Adrenal gland (tissue), 12 donors: ENCODE data around the gene TEX36. TPM values are rescaled to one million over a fixed set of nuclear protein-coding genes. Genes with fewer than 3 reads are reported as not detected.
"Not testable (repeated sequence)": the region's sequence is repeated elsewhere in the genome, so short reads cannot be mapped to it uniquely, and the experiment has no call there.

Experiments
- DNase-seq, 7 donors: peaks; one replicate each; pipeline ENCODE4 v3.0.0-alpha.2; 2019 to 2020
- H3K27ac ChIP-seq, 5 donors: fragments of 200-600 bp; sonication (generic) in 4 of 5; 1 replicate in 3 of 5; 2 replicates in 2 of 5; pipeline versions ENCODE4 v1.5.1 to v1.8.0; 2016 to 2020; ENCODE audit warnings: mild to moderate bottlenecking in 1 of 5
- H3K27me3 ChIP-seq: fragments of 200-600 bp; 2 replicates; pipeline ENCODE4 v1.8.0; 2021
- H3K36me3 ChIP-seq, 2 donors: fragments of 200-600 bp; replicated peaks in 1 of 2; 1 replicate in 1 of 2; 2 replicates in 1 of 2; pipeline versions ENCODE4 v1.5.1 to v1.8.0; 2018 to 2022
- H3K4me1 ChIP-seq, 2 donors: fragments of 200-600 bp; replicated peaks in 1 of 2; 1 replicate in 1 of 2; 2 replicates in 1 of 2; pipeline versions ENCODE4 v1.5.1 to v1.8.0; 2018 to 2021
- H3K4me3 ChIP-seq, 4 donors: fragments of 200-600 bp; sonication (generic) in 3 of 4; one replicate each; pipeline ENCODE4 v1.5.1; 2016 to 2018
- H3K9me3 ChIP-seq, 3 donors: fragments of 200-600 bp; sonication (generic) in 1 of 3; replicated peaks in 1 of 3; 1 replicate in 2 of 3; 2 replicates in 1 of 3; pipeline versions ENCODE4 v1.5.1 to v1.8.0; 2016 to 2021
- CTCF ChIP-seq, 6 experiments: fragments of 450-650 bp in 4 of 6; fragments of 200-600 bp in 2 of 6; sonication (generic) in 1 of 6; IDR thresholded peaks; 1 replicate in 5 of 6; 2 replicates in 1 of 6; pipeline versions ENCODE4 v1.5.1 to v1.8.0; 2016 to 2021; ENCODE audit warnings: antibody characterized with exemption in 6 of 6, mild to moderate bottlenecking in 2 of 6, moderate library complexity in 1 of 6
- POLR2A ChIP-seq, 2 donors: fragments of 450-650 bp; IDR thresholded peaks; one replicate each; pipeline ENCODE4 v1.6.1; 2017; ENCODE audit warnings: antibody characterized with exemption in 2 of 2, mild to moderate bottlenecking in 2 of 2, moderate library complexity in 1 of 2
- WGBS, 4 donors: extraction: QIAGEN DNeasy Blood & Tissue Kit in 2 of 4; methylation state at CpG; one replicate each; pipeline versions ENCODE4 v1.1.5 to v1.1.7; 2013 to 2017; 5-methylcytosine and 5-hydroxymethylcytosine counted together
- intact Hi-C, 2 donors: fragments of 100-400 bp; cut with DNase I; formaldehyde crosslinking; loops; one replicate each; pipeline versions ENCODE4 v1.14.1 to v1.15.0; 2022 to 2023
- polyA plus RNA-seq, 3 donors: library from polyadenylated mRNA; stranded (reverse); fragments of 200-250 nt in 2 of 3; fragments of 350-450 nt in 1 of 3; fragmentation: Illumina TruSeq in 1 of 3; extraction: RNeasy Lipid Tissue Mini Kit (QIAGEN cat#74804) in 1 of 3; gene quantifications; one replicate each; pipeline ENCODE4 v1.2.3, GENCODE V29; 2013 to 2014
- total RNA-seq, 9 donors: library from RNA; depleted of rRNA in 4 of 9; stranded (reverse); fragments of >200 nt in 4 of 9; fragments of 120-200 nt in 1 of 9; fragmentation: NEBNext Ultra II Directional in 1 of 9; extraction: Animal tissue kit (Norgen Biotek cat#: 25700) in 1 of 9; gene quantifications; one replicate each; pipeline versions ENCODE4 v1.1.0 to v1.2.4, GENCODE V29; 2013 to 2023
- donor health status: healthy with polysubstance abuse.
- donor health status: Bipolar disorder and iron deficiency.
- donor health status: DM: yes; HTN: yes; CAD: no.
- donor health status: DM: no; HTN: no; CAD: no.
- donor health status: DM: no; HTN: no; CAD: no.
- donor health status: DM: yes; HTN: yes; CAD: no.

The TEX36 gene
- total and polyA plus RNA-seq, 12 donors = not detected

- H3K4me3 ChIP-seq = no peak overlapping the region
- 88 to 96% (median 91%) methylated on average over 6 of the region's 6 CpGs for WGBS, 4 donors
- no peak for TF ChIP-seq CTCF (IDR thresholded peaks at IDR 0.05)
- no peak for TF ChIP-seq POLR2A (IDR thresholded peaks at IDR 0.05)
- intact Hi-C loops = no loop called here
- H3K27me3 ChIP-seq = no peaks in the 10 kb centered on the region
- no peak for DNase-seq
- H3K36me3 ChIP-seq = peaks cover 0 to 49% of the 10 kb centered on the region in 2 donors
- H3K4me1 ChIP-seq = peaks cover 10 to 21% of the 10 kb centered on the region in 2 donors
- no peaks in the 10 kb centered on the region for H3K9me3 ChIP-seq
- H3K27ac ChIP-seq = no peak overlapping the region
Observed at GRCh38 chr10:125721035-125721434, 38.1 kb upstream of the TEX36 start.

- TF ChIP-seq POLR2A (IDR thresholded peaks at IDR 0.05) (no peak), CTCF (IDR thresholded peaks at IDR 0.05) (no peak)
- peak overlapping the region; percentile 50 to 84 (median 72) for H3K4me3 ChIP-seq
- no peaks in the 10 kb centered on the region for H3K9me3 ChIP-seq
- intact Hi-C loops = no loop called here
- H3K27ac ChIP-seq = peak overlapping the region in 4 of 5 donors; percentile 57 to 88 (median 75)
- DNase-seq = peak in 3 of 7 donors; percentile 3 to 59 (median 19)
- H3K27me3 ChIP-seq = no peaks in the 10 kb centered on the region
- H3K4me1 ChIP-seq = peaks cover 10 to 21% of the 10 kb centered on the region in 2 donors
- peaks cover 0 to 38% of the 10 kb centered on the region in 2 donors for H3K36me3 ChIP-seq
- WGBS, 4 donors = 1% methylated on average over 14 to 15 of the region's 15 CpGs
Observed at GRCh38 chr10:125720002-125720382, 37.0 kb upstream of the TEX36 start.

- H3K27ac ChIP-seq = peak within 1 kb of the TSS; percentile 47 to 88 (median 69)
- DNase-seq = peak; percentile 98 to 100 (median 99)
- TF ChIP-seq POLR2A (IDR thresholded peaks at IDR 0.05) (peak; percentile 66 to 73), CTCF (IDR thresholded peaks at IDR 0.05) (no peak)
- H3K27me3 ChIP-seq = no peaks in the 10 kb centered on the region
- no peaks in the 10 kb centered on the region for H3K9me3 ChIP-seq
- peaks cover 10 to 21% of the 10 kb centered on the region in 2 donors for H3K4me1 ChIP-seq
- intact Hi-C loops = no loop called here
- H3K4me3 ChIP-seq = peak within 1 kb of the TSS; percentile 50 to 84 (median 76)
- WGBS, 4 donors = 0 to 1% (median 0%) methylated on average over 21 to 72 of the region's 72 CpGs
- H3K36me3 ChIP-seq = peaks cover 0 to 32% of the 10 kb centered on the region in 2 donors
Observed at GRCh38 chr10:125719173-125720001, 36.4 kb upstream of the TEX36 start, which contains the start of gene EDRF1. TSS of gene EDRF1 (plus strand) at chr10:125719709. CDS start at chr10:125719808, 99 bp downstream.

GRCh38 chr10:125714728-125715127 is 31.8 kb upstream of the TEX36 start:
- H3K4me3 ChIP-seq, H3K27ac ChIP-seq, H3K27me3 ChIP-seq, H3K36me3 ChIP-seq, H3K9me3 ChIP-seq, DNase-seq, intact Hi-C loops: not testable (repeated sequence)
- WGBS, 4 donors = 96 to 100% (median 97%) methylated on average over 4 of the region's 4 CpGs
- peaks cover 0 to 15% of the 10 kb centered on the region in 2 donors for H3K4me1 ChIP-seq
